DND-41 (cell line): ENCODE results near the gene DDN.

Experiments
- EZH2 ChIP-seq: IDR thresholded peaks from 3 replicates; pipeline ENCODE4 v1.6.1; 2012; ENCODE audit warnings: borderline replicate concordance, low read depth, mild to moderate bottlenecking, moderate library complexity, low read length, inconsistent platforms; ENCODE audit not compliant: severe bottlenecking
- TF ChIP-seq, protein P1 (sequence below): IDR thresholded peaks from 2 replicates; pipeline ENCODE4 v1.5.1; 2012; ENCODE audit warnings: borderline replicate concordance, low read length, moderate library complexity, mild to moderate bottlenecking; ENCODE audit not compliant: poor library complexity, severe bottlenecking; ENCODE audit errors: extremely low read depth

DNA sequence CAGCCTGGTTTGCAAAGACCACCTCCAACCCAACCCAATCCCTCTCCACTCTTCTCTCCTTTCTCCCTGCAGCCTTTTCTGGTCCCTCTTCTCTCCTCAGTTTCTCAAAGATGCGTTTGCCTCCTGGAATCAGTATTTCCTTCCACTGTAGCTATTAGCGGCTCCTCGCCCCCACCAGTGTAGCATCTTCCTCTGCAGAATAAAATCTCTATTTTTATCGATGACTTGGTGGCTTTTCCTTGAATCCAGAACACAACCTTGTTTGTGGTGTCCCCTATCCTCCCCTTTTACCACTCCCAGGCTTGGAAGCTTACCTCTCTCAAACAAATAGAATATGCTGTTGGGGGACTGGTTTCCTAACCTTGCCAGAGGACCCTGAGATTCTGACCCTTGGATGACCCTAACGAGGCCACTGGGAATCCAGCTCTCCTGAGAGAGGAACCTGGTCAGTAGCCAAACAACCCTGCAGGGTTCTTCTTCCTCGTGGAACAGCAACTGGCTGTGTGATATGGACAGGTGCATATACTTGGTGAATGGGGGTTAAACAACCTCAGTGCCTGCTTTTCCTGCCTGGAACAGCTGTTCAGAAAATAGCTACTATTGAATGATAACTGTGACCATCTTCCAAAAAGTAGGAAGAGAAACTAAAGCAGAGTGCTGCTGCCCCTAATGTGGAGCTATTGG is 16.6 kb downstream of the DDN start:
- TF ChIP-seq EZH2 = no peak
- TF ChIP-seq, protein P1, sequence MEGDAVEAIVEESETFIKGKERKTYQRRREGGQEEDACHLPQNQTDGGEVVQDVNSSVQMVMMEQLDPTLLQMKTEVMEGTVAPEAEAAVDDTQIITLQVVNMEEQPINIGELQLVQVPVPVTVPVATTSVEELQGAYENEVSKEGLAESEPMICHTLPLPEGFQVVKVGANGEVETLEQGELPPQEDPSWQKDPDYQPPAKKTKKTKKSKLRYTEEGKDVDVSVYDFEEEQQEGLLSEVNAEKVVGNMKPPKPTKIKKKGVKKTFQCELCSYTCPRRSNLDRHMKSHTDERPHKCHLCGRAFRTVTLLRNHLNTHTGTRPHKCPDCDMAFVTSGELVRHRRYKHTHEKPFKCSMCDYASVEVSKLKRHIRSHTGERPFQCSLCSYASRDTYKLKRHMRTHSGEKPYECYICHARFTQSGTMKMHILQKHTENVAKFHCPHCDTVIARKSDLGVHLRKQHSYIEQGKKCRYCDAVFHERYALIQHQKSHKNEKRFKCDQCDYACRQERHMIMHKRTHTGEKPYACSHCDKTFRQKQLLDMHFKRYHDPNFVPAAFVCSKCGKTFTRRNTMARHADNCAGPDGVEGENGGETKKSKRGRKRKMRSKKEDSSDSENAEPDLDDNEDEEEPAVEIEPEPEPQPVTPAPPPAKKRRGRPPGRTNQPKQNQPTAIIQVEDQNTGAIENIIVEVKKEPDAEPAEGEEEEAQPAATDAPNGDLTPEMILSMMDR = no peak
